KMS-11 (cell line): ENCODE data around the gene RSAD2.

Experiments used
- H2AFZ ChIP-seq: fragments of 200-600 bp; sonication (generic); 2 replicates; pipeline ENCODE4 v1.6.1; 2016; ENCODE audit warnings: antibody characterized with exemption, mixed run types, low read depth
- H3K27ac ChIP-seq: fragments of 200-600 bp; sonication (generic); 2 replicates; pipeline ENCODE4 v1.6.1; 2016; ENCODE audit warnings: mild to moderate bottlenecking, mixed run types
- H3K27me3 ChIP-seq: fragments of 200-600 bp; sonication (generic); 2 replicates; pipeline ENCODE4 v1.6.1; 2017; ENCODE audit warnings: mild to moderate bottlenecking, low read depth, mixed run types, moderate library complexity; ENCODE audit not compliant: insufficient read depth
- H3K36me3 ChIP-seq: fragments of 200-600 bp; sonication (generic); 2 replicates; pipeline ENCODE4 v1.6.1; 2017; ENCODE audit warnings: mild to moderate bottlenecking, mixed run types; ENCODE audit not compliant: insufficient read depth
- H3K4me1 ChIP-seq: fragments of 200-600 bp; sonication (generic); 2 replicates; pipeline ENCODE4 v1.6.1; 2016; ENCODE audit warnings: mild to moderate bottlenecking, low read depth, mixed run types; ENCODE audit not compliant: poor library complexity, severe bottlenecking
- H3K4me2 ChIP-seq: fragments of 200-600 bp; sonication (generic); 2 replicates; pipeline ENCODE4 v1.7.0; 2016; ENCODE audit warnings: mild to moderate bottlenecking, mixed run types
- H3K4me3 ChIP-seq: fragments of 200-600 bp; sonication (generic); IDR thresholded peaks from 2 replicates; pipeline ENCODE4 v1.6.1; 2017; ENCODE audit warnings: low read depth, low read length, mixed read lengths; ENCODE audit not compliant: insufficient read depth
- H3K79me2 ChIP-seq: fragments of 200-600 bp; sonication (generic); 2 replicates; pipeline ENCODE4 v1.6.1; 2016; ENCODE audit warnings: low read depth, mixed run types; ENCODE audit not compliant: insufficient read depth
- H3K9ac ChIP-seq: fragments of 200-600 bp; sonication (generic); 2 replicates; pipeline ENCODE4 v1.6.1; 2016; ENCODE audit warnings: mild to moderate bottlenecking, mixed run types
- H4K20me1 ChIP-seq: fragments of 200-600 bp; sonication (generic); 2 replicates; pipeline ENCODE4 v1.6.1; 2016; ENCODE audit warnings: mild to moderate bottlenecking, mixed run types; ENCODE audit not compliant: insufficient read depth
- CTCF ChIP-seq: fragments of 200-600 bp; sonication (generic); conservative IDR thresholded peaks from 2 replicates; pipeline ENCODE4 v1.6.1; 2017; ENCODE audit warnings: low read depth, mild to moderate bottlenecking, antibody characterized with exemption, low read length, moderate library complexity, mixed read lengths

The RSAD2 gene

GRCh38 chr2:6879011-6879410 lies 1.4 kb downstream of the RSAD2 start:
- TF ChIP-seq CTCF = no peak
- Histone ChIP-seq H3K27ac (no peak overlapping the region), H3K4me3 (no peak overlapping the region), H3K27me3 (no peaks in the 10 kb centered on the region), H3K79me2 (no peaks in the 10 kb centered on the region), H3K36me3 (no peaks in the 10 kb centered on the region), H3K4me2 (no peak overlapping the region), H4K20me1 (no peaks in the 10 kb centered on the region), H3K4me1 (peaks cover 17% of the 10 kb centered on the region), H3K9ac (no peak overlapping the region), H2AFZ (no peak overlapping the region)

GRCh38 chr2:6880200-6880733 lies 2.7 kb downstream of the RSAD2 start:
- no peak overlapping the region for H3K27ac ChIP-seq
- H3K4me1 ChIP-seq = peaks cover 17% of the 10 kb centered on the region
- no peak overlapping the region for H3K4me2 ChIP-seq
- TF ChIP-seq CTCF = no peak
- no peak overlapping the region for H3K9ac ChIP-seq
- no peaks in the 10 kb centered on the region for H4K20me1 ChIP-seq
- H3K36me3 ChIP-seq = no peaks in the 10 kb centered on the region
- H2AFZ ChIP-seq = no peak overlapping the region
- H3K4me3 ChIP-seq = no peak overlapping the region
- H3K27me3 ChIP-seq = no peaks in the 10 kb centered on the region
- no peaks in the 10 kb centered on the region for H3K79me2 ChIP-seq

GRCh38 chr2:6881046-6881445 lies 3.5 kb downstream of the RSAD2 start:
- Histone ChIP-seq H3K9ac (no peak overlapping the region), H3K4me3 (no peak overlapping the region), H3K27ac (no peak overlapping the region), H4K20me1 (no peaks in the 10 kb centered on the region), H3K36me3 (no peaks in the 10 kb centered on the region), H3K4me1 (peaks cover 17% of the 10 kb centered on the region), H3K4me2 (no peak overlapping the region), H2AFZ (no peak overlapping the region), H3K79me2 (no peaks in the 10 kb centered on the region), H3K27me3 (no peaks in the 10 kb centered on the region)
- TF ChIP-seq CTCF = no peak

GRCh38 chr2:6881516-6881915 lies 3.9 kb downstream of the RSAD2 start:
- Histone ChIP-seq H2AFZ (no peak overlapping the region), H4K20me1 (no peaks in the 10 kb centered on the region), H3K9ac (no peak overlapping the region), H3K4me3 (no peak overlapping the region), H3K36me3 (no peaks in the 10 kb centered on the region), H3K27me3 (no peaks in the 10 kb centered on the region), H3K4me2 (no peak overlapping the region), H3K4me1 (peaks cover 17% of the 10 kb centered on the region), H3K27ac (no peak overlapping the region), H3K79me2 (no peaks in the 10 kb centered on the region)
- no peak for TF ChIP-seq CTCF
